Esophagus muscularis mucosa (tissue), 3 donors: Measurements from ENCODE around the gene OR5D16.

Experiments used
- POLR2A ChIP-seq: fragments of 450-650 bp; IDR thresholded peaks from one replicate; pipeline ENCODE4 v1.6.1; 2017; ENCODE audit warnings: antibody characterized with exemption, moderate library complexity, mild to moderate bottlenecking, low read depth
- POLR2AphosphoS5 ChIP-seq, 2 donors: sonication (generic); formaldehyde crosslinking; IDR thresholded peaks; one replicate each; pipeline ENCODE4 v1.6.1; 2017; ENCODE audit warnings: antibody characterized with exemption in 2 of 2
- TF ChIP-seq, protein P1 (sequence below), 3 experiments: fragments of 200-600 bp in 2 of 3; fragments of 450-650 bp in 1 of 3; sonication (generic) in 2 of 3; IDR thresholded peaks; one replicate each; pipeline ENCODE4 v1.5.1; 2017 to 2019; ENCODE audit warnings: antibody characterized with exemption in 3 of 3, mild to moderate bottlenecking in 2 of 3, moderate library complexity in 1 of 3

- TF ChIP-seq, protein P1, sequence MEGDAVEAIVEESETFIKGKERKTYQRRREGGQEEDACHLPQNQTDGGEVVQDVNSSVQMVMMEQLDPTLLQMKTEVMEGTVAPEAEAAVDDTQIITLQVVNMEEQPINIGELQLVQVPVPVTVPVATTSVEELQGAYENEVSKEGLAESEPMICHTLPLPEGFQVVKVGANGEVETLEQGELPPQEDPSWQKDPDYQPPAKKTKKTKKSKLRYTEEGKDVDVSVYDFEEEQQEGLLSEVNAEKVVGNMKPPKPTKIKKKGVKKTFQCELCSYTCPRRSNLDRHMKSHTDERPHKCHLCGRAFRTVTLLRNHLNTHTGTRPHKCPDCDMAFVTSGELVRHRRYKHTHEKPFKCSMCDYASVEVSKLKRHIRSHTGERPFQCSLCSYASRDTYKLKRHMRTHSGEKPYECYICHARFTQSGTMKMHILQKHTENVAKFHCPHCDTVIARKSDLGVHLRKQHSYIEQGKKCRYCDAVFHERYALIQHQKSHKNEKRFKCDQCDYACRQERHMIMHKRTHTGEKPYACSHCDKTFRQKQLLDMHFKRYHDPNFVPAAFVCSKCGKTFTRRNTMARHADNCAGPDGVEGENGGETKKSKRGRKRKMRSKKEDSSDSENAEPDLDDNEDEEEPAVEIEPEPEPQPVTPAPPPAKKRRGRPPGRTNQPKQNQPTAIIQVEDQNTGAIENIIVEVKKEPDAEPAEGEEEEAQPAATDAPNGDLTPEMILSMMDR (IDR thresholded peaks at IDR 0.05), result no peak
- no peak for TF ChIP-seq POLR2AphosphoS5 (IDR thresholded peaks at IDR 0.05)
- TF ChIP-seq POLR2A, result no peak
Measured at GRCh38 chr11:55852141-55852540, 13.6 kb downstream of the OR5D16 start.
